A673 (cell line): ENCODE results near the gene PRDM13. TPM values are rescaled to one million over a fixed set of nuclear protein-coding genes. Genes with fewer than 3 reads are reported as not detected.

Experiments
- BruUV-seq: library from RNA; stranded (reverse); fragments of 400-500 nt; replicated peaks from 2 replicates; lab custom pipeline; 2021; lab: Mats Ljungman, UMichigan
- CTCF ChIA-PET: fragments of 300-600 bp; sonication (Branson Sonifier 250); formaldehyde crosslinking; loops from one replicate; lab custom pipeline; 2022; ENCODE audit warnings: antibody characterized with exemption; lab: Charles Lee
- POLR2A ChIA-PET: fragments of 300-600 bp; sonication (Branson Sonifier 250); formaldehyde crosslinking; loops from one replicate; lab custom pipeline; 2022; ENCODE audit warnings: antibody characterized with exemption; ENCODE audit not compliant: low non-redundant PET; lab: Charles Lee
- DNase-seq: peaks from one replicate; pipeline ENCODE4 v3.0.0-alpha.2; 2015; ENCODE audit warnings: low spot score
- H3K27ac ChIP-seq: fragments of 200-600 bp; sonication (generic); 2 replicates; pipeline ENCODE4 v1.5.1; 2016; ENCODE audit warnings: mixed run types, low read depth, mild to moderate bottlenecking, mixed read lengths, antibody characterized with exemption, low read length; ENCODE audit not compliant: poor library complexity, severe bottlenecking
- H3K27me3 ChIP-seq: fragments of 200-600 bp; sonication (generic); replicated peaks from 2 replicates; pipeline ENCODE4 v1.6.1; 2017; ENCODE audit warnings: mixed run types, low read depth, mild to moderate bottlenecking, mixed read lengths, antibody characterized with exemption, low read length; ENCODE audit not compliant: insufficient read depth, poor library complexity
- H3K36me3 ChIP-seq: fragments of 200-600 bp; sonication (generic); 2 replicates; pipeline ENCODE4 v1.6.1; 2016; ENCODE audit warnings: mixed run types, mild to moderate bottlenecking, mixed read lengths, antibody characterized with exemption, low read length; ENCODE audit not compliant: insufficient read depth, poor library complexity, severe bottlenecking
- H3K4me1 ChIP-seq: fragments of 200-600 bp; sonication (generic); 2 replicates; pipeline ENCODE4 v1.6.1; 2017; ENCODE audit warnings: mixed run types, mild to moderate bottlenecking, mixed read lengths, antibody characterized with exemption, low read length; ENCODE audit not compliant: insufficient read depth, poor library complexity, severe bottlenecking
- H3K4me3 ChIP-seq: fragments of 200-600 bp; sonication (generic); 2 replicates; pipeline ENCODE4 v1.5.1; 2016; ENCODE audit warnings: low read depth, mixed run types, mild to moderate bottlenecking, mixed read lengths, low read length; ENCODE audit not compliant: poor library complexity, severe bottlenecking
- H3K9me3 ChIP-seq: fragments of 200-600 bp; sonication (generic); 2 replicates; pipeline ENCODE4 v1.6.1; 2016; ENCODE audit warnings: mixed run types, low read depth, mild to moderate bottlenecking, mixed read lengths, antibody characterized with exemption, low read length; ENCODE audit not compliant: poor library complexity, severe bottlenecking
- CTCF ChIP-seq: fragments of 300-800, 200-600 bp; sonication (generic); conservative IDR thresholded peaks from 2 replicates; pipeline ENCODE4 v1.5.1; 2017; ENCODE audit warnings: low read depth, mild to moderate bottlenecking, antibody characterized with exemption, low read length, moderate library complexity, mixed read lengths
- EZH2 ChIP-seq: fragments of 200-600 bp; sonication (generic); IDR thresholded peaks from 2 replicates; pipeline ENCODE4 v1.6.1; 2017; ENCODE audit warnings: borderline replicate concordance, low read depth, mild to moderate bottlenecking, mixed read lengths, antibody characterized with exemption, low read length; ENCODE audit not compliant: poor library complexity, severe bottlenecking
- intact Hi-C: fragments of 100-400 bp; cut with micrococcal nuclease; formaldehyde crosslinking; loops from one replicate; pipeline ENCODE4 v1.10.0; 2022; ENCODE audit not compliant: unreplicated experiment
- total RNA-seq: library from RNA; stranded (reverse); gene quantifications from 2 replicates; pipeline ENCODE4 v1.2.3, GENCODE V29; 2021

The PRDM13 gene
- total RNA-seq, 1 experiment from 2014 or later: 0.58 TPM

- H3K9me3 ChIP-seq: no peaks in the 10 kb centered on the region
- H3K27ac ChIP-seq: no peak overlapping the region
- DNase-seq: no peak
- ChIA-PET CTCF (no interaction called here), POLR2A (no interaction called here)
- peaks cover 13% of the 10 kb centered on the region for H3K4me1 ChIP-seq
- TF ChIP-seq EZH2 (no peak), CTCF (no peak)
- no peak overlapping the region for H3K4me3 ChIP-seq
- peaks cover 84% of the 10 kb centered on the region for H3K27me3 ChIP-seq
- intact Hi-C loops: no loop called here
- BruUV-seq: no TSS peak
- no peaks in the 10 kb centered on the region for H3K36me3 ChIP-seq
Measured at GRCh38 chr6:99602520-99603420, 3.9 kb upstream of the PRDM13 start.

- Histone ChIP-seq H3K4me1 (peaks cover 13% of the 10 kb centered on the region), H3K4me3 (peak overlapping the region; percentile 43), H3K27ac (no peak overlapping the region), H3K9me3 (no peaks in the 10 kb centered on the region), H3K36me3 (no peaks in the 10 kb centered on the region), H3K27me3 (peaks cover 87% of the 10 kb centered on the region)
- intact Hi-C loops: no loop called here
- peak; percentile 84 for TF ChIP-seq EZH2
- TF ChIP-seq CTCF: no peak
- POLR2A ChIA-PET: no interaction called here
- BruUV-seq: no TSS peak
- CTCF ChIA-PET: no interaction called here
- DNase-seq: peak; percentile 74
Measured at GRCh38 chr6:99603421-99604165, 3.0 kb upstream of the PRDM13 start.

GRCh38 chr6:99604166-99605073 is 2.2 kb upstream of the PRDM13 start:
- TF ChIP-seq EZH2 (no peak), CTCF (no peak)
- Histone ChIP-seq H3K9me3 (no peaks in the 10 kb centered on the region), H3K36me3 (no peaks in the 10 kb centered on the region), H3K27me3 (peaks cover 95% of the 10 kb centered on the region), H3K4me1 (peaks cover 13% of the 10 kb centered on the region), H3K27ac (no peak overlapping the region), H3K4me3 (peak overlapping the region; percentile 43)
- POLR2A ChIA-PET: no interaction called here
- CTCF ChIA-PET: no interaction called here
- no TSS peak for BruUV-seq
- no peak for DNase-seq
- intact Hi-C loops: no loop called here
